Endothelial cell of umbilical vein (primary cell): ENCODE data around the gene NHLH2. TPM values are rescaled to one million over a fixed set of nuclear protein-coding genes. Genes with fewer than 3 reads are reported as not detected.

Source experiments
- BruUV-seq: library from RNA; stranded (reverse); fragments of 400-500 nt; replicated peaks from 2 replicates; lab custom pipeline; 2021; lab: Mats Ljungman, UMichigan
- CTCF ChIA-PET: fragments of 300-600, 350-600 bp; sonication (Branson Sonifier 250); formaldehyde crosslinking; loops from one replicate; lab custom pipeline; 2021; ENCODE audit warnings: antibody characterized with exemption, inconsistent platforms; lab: Charles Lee
- POLR2A ChIA-PET: fragments of 300-600, 350-600 bp; sonication (Branson Sonifier 250); formaldehyde crosslinking; loops from one replicate; lab custom pipeline; 2021; ENCODE audit warnings: antibody characterized with exemption, inconsistent platforms; lab: Charles Lee
- DNase-seq: peaks from one replicate; pipeline ENCODE4 v3.0.0-alpha.2; 2011; ENCODE audit warnings: low read depth, low spot score
- FAIRE-seq: peaks from 2 replicates; lab custom pipeline; 2011; peaks lifted over from hg19 to GRCh38; lab: Jason Lieb, UNC
- H2AFZ ChIP-seq: 2 replicates; pipeline ENCODE4 v1.6.0; 2012; ENCODE audit warnings: low read depth, low read length, control low read depth, inconsistent platforms
- H3K27ac ChIP-seq: 2 replicates; pipeline ENCODE4 v1.5.1; 2011; ENCODE audit warnings: low read depth, mild to moderate bottlenecking, control low read depth, low read length, moderate library complexity; ENCODE audit not compliant: insufficient read depth
- H3K27me3 ChIP-seq, 2 experiments: 2 replicates each; pipeline versions ENCODE4 v1.6.0 to v1.6.1; 2011; ENCODE audit warnings: low read length in 2 of 2, mixed read lengths in 1 of 2; ENCODE audit not compliant: control insufficient read depth in 2 of 2, insufficient read depth in 2 of 2
- H3K36me3 ChIP-seq, 2 experiments: 2 replicates in 1 of 2; 3 replicates in 1 of 2; pipeline ENCODE4 v1.5.1; 2011; ENCODE audit warnings: low read length in 2 of 2, mild to moderate bottlenecking in 1 of 2, moderate library complexity in 1 of 2; ENCODE audit not compliant: control insufficient read depth in 2 of 2, insufficient read depth in 2 of 2; ENCODE audit errors: extremely low read depth in 1 of 2
- H3K4me1 ChIP-seq: 3 replicates; pipeline ENCODE4 v1.5.1; 2011; ENCODE audit warnings: mild to moderate bottlenecking, low read length; ENCODE audit not compliant: control insufficient read depth, insufficient read depth; ENCODE audit errors: extremely low read depth
- H3K4me2 ChIP-seq: 2 replicates; pipeline ENCODE4 v1.6.1; 2011; ENCODE audit warnings: low read length, control low read depth, mixed read lengths; ENCODE audit not compliant: insufficient read depth
- H3K4me3 ChIP-seq, 3 experiments: fragments of 200-600 bp in 1 of 3; sonication (generic), shearing (Covaris generic) in 1 of 3; replicated peaks in 1 of 3; 2 replicates each; pipeline ENCODE4 v1.5.1; 2011 to 2016; ENCODE audit warnings: control low read depth in 3 of 3, low read length in 3 of 3, mild to moderate bottlenecking in 2 of 3, inconsistent platforms in 1 of 3, low read depth in 1 of 3, moderate library complexity in 1 of 3; ENCODE audit not compliant: insufficient read depth in 1 of 3
- H3K79me2 ChIP-seq: 2 replicates; pipeline ENCODE4 v1.6.0; 2012; ENCODE audit warnings: low read length, inconsistent platforms; ENCODE audit not compliant: control insufficient read depth, insufficient read depth
- H3K9ac ChIP-seq: replicated peaks from 2 replicates; pipeline ENCODE3; 2011; ENCODE audit warnings: low read length, control low read depth; ENCODE audit not compliant: insufficient read depth; ENCODE audit errors: extremely low read depth
- H3K9me1 ChIP-seq: replicated peaks from 3 replicates; pipeline ENCODE4 v1.6.0; 2011; ENCODE audit warnings: mild to moderate bottlenecking, low read length; ENCODE audit not compliant: control insufficient read depth, insufficient read depth; ENCODE audit errors: extremely low read depth
- H3K9me3 ChIP-seq: replicated peaks from 2 replicates; pipeline ENCODE4 v1.5.1; 2012; ENCODE audit warnings: low read length, inconsistent platforms; ENCODE audit not compliant: control insufficient read depth, insufficient read depth
- H4K20me1 ChIP-seq: replicated peaks from 2 replicates; pipeline ENCODE3; 2011; ENCODE audit warnings: mild to moderate bottlenecking, low read length; ENCODE audit not compliant: control insufficient read depth, insufficient read depth; ENCODE audit errors: extremely low read depth
- CTCF ChIP-seq, 2 donors: IDR thresholded peaks; 1 replicate in 1 of 2; 2 replicates in 1 of 2; pipeline ENCODE4 v1.5.1; 2011; ENCODE audit warnings: low read length in 2 of 2, mild to moderate bottlenecking in 2 of 2, moderate library complexity in 2 of 2, control low read depth in 1 of 2, inconsistent platforms in 1 of 2, low read depth in 1 of 2; ENCODE audit not compliant: insufficient read depth in 1 of 2; ENCODE audit errors: extremely low read depth in 1 of 2
- EZH2 ChIP-seq: IDR thresholded peaks from 2 replicates; pipeline ENCODE4 v1.6.1; 2012; ENCODE audit warnings: borderline replicate concordance, low read depth, mild to moderate bottlenecking, moderate library complexity, low read length, inconsistent platforms; ENCODE audit not compliant: severe bottlenecking
- FOS ChIP-seq: IDR thresholded peaks from 2 replicates; pipeline ENCODE4 v1.6.1; 2011; ENCODE audit warnings: mild to moderate bottlenecking, low read length, moderate library complexity, borderline replicate concordance; ENCODE audit not compliant: insufficient read depth
- GATA2 ChIP-seq: IDR thresholded peaks from 2 replicates; pipeline ENCODE4 v1.7.0; 2011; ENCODE audit warnings: low read depth, mild to moderate bottlenecking, moderate library complexity, mixed read lengths, low read length; ENCODE audit not compliant: insufficient read length, insufficient read depth
- JUN ChIP-seq: IDR thresholded peaks from 2 replicates; pipeline ENCODE4 v1.6.1; 2011; ENCODE audit warnings: borderline replicate concordance, low read depth; ENCODE audit not compliant: insufficient read length, insufficient read depth
- MAX ChIP-seq: IDR thresholded peaks from 2 replicates; pipeline ENCODE4 v1.6.1; 2011; ENCODE audit not compliant: insufficient read depth, insufficient read length
- MYC ChIP-seq: IDR thresholded peaks from one replicate; pipeline ENCODE4 v1.6.1; 2011; ENCODE audit warnings: mild to moderate bottlenecking, low read depth, low read length
- POLR2A ChIP-seq: IDR thresholded peaks from 2 replicates; pipeline ENCODE4 v1.6.1; 2012; ENCODE audit warnings: low read depth, mild to moderate bottlenecking, control low read depth, low read length
- POLR2AphosphoS5 ChIP-seq: IDR thresholded peaks from 2 replicates; pipeline ENCODE4 v1.6.1; 2012; ENCODE audit warnings: low read depth, mild to moderate bottlenecking, control low read depth, low read length, moderate library complexity; ENCODE audit not compliant: insufficient read depth
- dilution Hi-C: fragments of 300-500 bp; cut with MboI; formaldehyde crosslinking; loops from one replicate; pipeline ENCODE4 v1.15.0; 2019; ENCODE audit warnings: low sequenced_read_pairs; ENCODE audit not compliant: extremely low pct_ligation_motif_present
- intact Hi-C: fragments of 100-400 bp; cut with micrococcal nuclease; formaldehyde crosslinking; loops from one replicate; pipeline ENCODE4 v1.10.0; 2022
- polyA plus RNA-seq, 4 experiments: library from polyadenylated mRNA; depleted of rRNA in 3 of 4; stranded (reverse) in 3 of 4; unstranded in 1 of 4; fragments of >200 nt; gene quantifications; 2 replicates each; pipeline versions ENCODE4 v1.2.1 to v1.2.3, GENCODE V29; 2011 to 2012; ENCODE audit warnings: missing spikeins in 1 of 4
- total RNA-seq: library from RNA; stranded (reverse); gene quantifications from 2 replicates; pipeline ENCODE4 v1.2.3, GENCODE V29; 2021

NHLH2 gene
- total and polyA plus RNA-seq, 2 donors (not counting 3 experiments of a cell fraction or from before 2014, with no cell fraction given) = not detected

- H3K36me3 ChIP-seq = no peaks in the 10 kb centered on the region
- no peaks in the 10 kb centered on the region for H3K9me1 ChIP-seq
- no peak overlapping the region for H3K4me2 ChIP-seq
- no peaks in the 10 kb centered on the region for H3K9me3 ChIP-seq
- no TSS peak for BruUV-seq
- H4K20me1 ChIP-seq = no peaks in the 10 kb centered on the region
- dilution Hi-C loops = no loop called here
- no peak overlapping the region for H3K27ac ChIP-seq
- H2AFZ ChIP-seq = no peak overlapping the region
- no peak overlapping the region for H3K9ac ChIP-seq
- no peaks in the 10 kb centered on the region for H3K79me2 ChIP-seq
- intact Hi-C loops = no loop called here
- ChIA-PET POLR2A (no interaction called here), CTCF (interaction anchor here (1.7 kb wide), 1 partner anchor 184 kb away, joined by 8 read pairs; no protein-coding TSS in a partner anchor)
- DNase-seq (no peak), FAIRE-seq (no peak)
- H3K4me1 ChIP-seq = no peaks in the 10 kb centered on the region
- H3K27me3 ChIP-seq = peaks cover 0 to 11% of the 10 kb centered on the region in 2 experiments
- H3K4me3 ChIP-seq = no peak overlapping the region
- TF ChIP-seq MAX = no peak
- TF ChIP-seq JUN = no peak
- TF ChIP-seq POLR2AphosphoS5 = no peak
- TF ChIP-seq CTCF (IDR thresholded peaks at IDR 0.05; ENCODE audit: extremely low read depth in 1 of 2, insufficient read depth in 1 of 2, low read depth in 1 of 2, low read length in 2 of 2) = no peak
- TF ChIP-seq MYC = no peak
- TF ChIP-seq GATA2 = no peak
- no peak for TF ChIP-seq POLR2A
- no peak for TF ChIP-seq EZH2
- TF ChIP-seq FOS = no peak
Observed at GRCh38 chr1:115796897-115797296, 44.0 kb downstream of the NHLH2 start.
